Measurements from ENCODE around the gene AKAP6.

AKAP6 gene

DNA sequence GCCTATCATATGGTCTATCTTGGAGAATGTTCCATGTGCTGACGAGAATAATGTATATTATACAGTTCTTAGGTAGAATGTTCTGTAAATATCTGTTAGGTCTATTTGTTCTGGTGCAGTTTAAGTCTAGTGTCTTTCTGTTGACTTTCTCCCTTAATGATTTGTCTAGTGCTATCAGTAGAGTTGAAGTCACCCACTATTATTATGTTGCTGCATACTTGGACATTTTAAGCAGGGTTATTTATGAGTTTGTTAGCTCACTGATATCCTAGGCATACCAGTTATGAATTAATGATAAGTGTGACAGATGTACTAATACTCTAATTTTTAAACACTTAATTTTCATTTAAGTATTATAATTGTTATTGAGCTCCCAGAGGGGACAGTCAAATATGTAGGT is 292.5 kb downstream of the AKAP6 start:
- in situ Hi-C loops (cut with MboI; ENCODE audit: low pct_unique_long_range_greater_than_20kb, low sequenced_read_pairs) = no loop called here
- no peak for DNase-seq

DNA sequence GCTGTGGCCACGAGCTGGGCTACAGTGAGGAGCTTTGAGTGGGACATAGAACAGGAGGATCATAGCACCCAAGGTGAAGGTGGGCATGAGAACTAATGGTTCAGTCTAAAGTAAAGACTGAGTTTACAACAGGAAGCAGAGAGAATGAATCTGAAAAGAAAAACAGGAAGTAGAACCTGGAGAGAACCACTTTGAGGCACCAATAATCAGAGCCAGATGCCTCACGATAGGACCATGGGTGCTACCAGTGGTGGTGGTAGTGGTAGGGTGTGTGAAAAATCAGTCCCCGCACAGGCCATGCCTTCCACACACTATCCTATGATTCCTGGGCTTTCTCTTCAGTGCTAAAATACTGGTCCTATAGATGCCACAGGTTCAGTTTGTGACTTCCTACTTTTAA is 293.6 kb downstream of the AKAP6 start:
- peak; percentile 28 for DNase-seq

DNA sequence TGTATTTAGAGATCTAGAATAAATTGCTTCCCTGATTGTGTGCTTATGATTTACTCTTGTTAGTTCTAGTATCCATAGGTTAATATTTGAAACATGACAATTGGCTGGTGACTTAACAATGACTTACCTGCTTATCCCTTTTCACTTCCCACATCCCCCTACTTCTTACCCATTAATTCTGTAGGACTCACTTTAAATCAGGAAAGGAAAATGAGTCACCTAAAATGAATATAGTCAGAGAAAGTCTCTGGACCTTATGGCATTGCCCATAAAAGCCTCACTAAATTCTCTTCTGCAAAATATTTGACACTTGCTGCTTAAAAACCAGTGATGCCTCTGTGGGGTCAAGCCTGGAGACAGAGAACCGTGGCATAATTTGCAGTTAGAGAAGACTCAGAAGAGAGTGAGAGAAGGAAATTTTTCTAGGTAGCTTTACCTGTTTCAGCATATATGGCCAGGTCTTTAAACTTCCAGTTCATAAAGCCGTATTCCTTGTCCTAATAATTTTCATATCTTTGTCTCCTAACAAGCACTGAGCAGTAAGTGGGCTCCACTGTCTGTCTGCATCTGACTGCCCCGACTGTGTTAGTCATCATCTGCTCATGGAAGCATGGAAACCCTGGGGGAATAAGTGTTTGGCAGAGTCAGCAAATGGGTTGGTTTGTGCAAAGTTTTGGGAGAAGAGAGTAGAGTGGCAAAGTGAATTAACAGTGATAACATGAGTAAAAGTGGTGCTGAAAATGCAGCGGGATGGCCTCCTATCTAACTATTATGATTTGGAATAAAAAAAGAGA is 294.4 kb downstream of the AKAP6 start:
- in situ Hi-C loops (cut with MboI; ENCODE audit: low pct_unique_long_range_greater_than_20kb, low sequenced_read_pairs) = no loop called here
- DNase-seq = no peak

More for the DNA sequence above, 293.6 kb downstream of the AKAP6 start:
- in situ Hi-C loops (cut with MboI; ENCODE audit: low pct_unique_long_range_greater_than_20kb, low sequenced_read_pairs) = no loop called here

DNA sequence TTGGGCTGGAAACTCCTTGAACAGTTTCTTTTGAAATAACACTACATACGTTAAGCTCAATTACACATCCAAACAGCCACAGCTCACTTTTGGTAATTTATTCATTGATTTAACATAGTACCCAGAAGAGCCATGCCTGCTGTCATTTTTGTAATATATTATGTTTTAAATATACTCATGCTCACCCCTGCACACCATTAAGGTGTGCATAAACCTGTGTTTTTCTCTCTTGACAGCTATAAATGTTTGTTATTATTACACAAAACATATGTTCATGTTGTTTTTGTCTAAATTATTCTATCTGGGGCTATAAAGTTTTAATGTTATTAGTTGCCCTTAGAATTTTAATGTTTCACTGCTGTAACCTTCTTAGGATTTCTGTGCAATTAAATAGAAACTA is 296.1 kb downstream of the AKAP6 start:
- in situ Hi-C loops (cut with MboI; ENCODE audit: low pct_unique_long_range_greater_than_20kb, low sequenced_read_pairs) = no loop called here
- no peak for DNase-seq

DNA sequence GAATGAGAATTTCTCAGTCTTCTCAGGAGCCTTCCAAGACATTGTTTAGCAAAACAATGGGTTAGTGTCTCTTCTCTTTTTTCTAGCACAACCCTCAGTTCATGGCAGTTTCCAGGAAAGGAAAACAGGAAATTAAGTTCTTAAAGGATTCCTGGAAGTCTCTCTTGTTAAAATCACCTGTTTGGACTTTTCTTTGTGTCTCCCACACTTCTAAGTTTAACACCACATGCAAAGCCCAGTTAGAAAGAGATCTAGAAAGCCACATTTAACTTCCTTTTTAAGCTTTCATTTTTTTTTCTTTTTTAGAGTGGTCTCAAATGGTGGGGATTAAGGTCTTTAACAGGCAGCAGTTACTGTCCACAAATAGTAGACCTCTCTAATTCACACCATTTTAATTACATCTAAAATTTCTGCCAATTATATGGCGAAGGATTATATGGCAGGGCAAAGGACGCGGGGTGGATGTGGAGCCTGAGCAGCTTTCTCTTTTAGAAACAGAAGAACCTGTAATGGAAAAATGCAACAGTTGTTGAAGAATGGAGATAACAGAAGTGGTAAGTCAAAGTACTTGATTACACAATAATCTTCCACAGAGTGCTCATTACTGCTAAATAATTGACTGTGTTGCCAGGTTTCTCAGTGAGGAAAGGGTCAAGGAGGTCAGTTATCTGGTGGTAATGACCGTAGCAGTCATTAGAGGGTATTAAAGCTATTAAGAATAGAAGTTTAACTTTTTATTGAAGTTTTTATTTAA is 298.6 kb downstream of the AKAP6 start:
- peak; percentile 53 for DNase-seq
- in situ Hi-C loops (cut with MboI; ENCODE audit: low pct_unique_long_range_greater_than_20kb, low sequenced_read_pairs) = no loop called here

DNA sequence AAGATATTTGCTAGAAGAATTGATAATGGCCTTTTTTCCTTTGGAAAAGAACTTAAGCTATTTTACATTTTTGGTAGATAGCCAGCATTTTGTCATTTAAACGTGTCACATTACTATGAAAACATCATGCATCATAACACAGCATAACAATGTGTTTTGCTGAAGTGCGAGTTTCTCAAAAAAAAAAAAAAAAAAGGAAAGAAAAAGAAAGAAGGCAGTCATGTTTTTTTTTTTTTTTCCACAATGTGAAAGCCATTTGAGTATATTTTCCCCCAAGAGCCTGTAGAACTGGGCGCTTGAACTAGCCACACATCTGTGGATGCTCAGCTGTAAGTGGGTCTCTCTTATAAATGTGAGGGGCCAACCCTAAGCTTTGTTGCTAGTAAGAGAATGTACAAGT is 300.1 kb downstream of the AKAP6 start:
- no peak for DNase-seq
- in situ Hi-C loops (cut with MboI; ENCODE audit: low pct_unique_long_range_greater_than_20kb, low sequenced_read_pairs) = no loop called here

DNA sequence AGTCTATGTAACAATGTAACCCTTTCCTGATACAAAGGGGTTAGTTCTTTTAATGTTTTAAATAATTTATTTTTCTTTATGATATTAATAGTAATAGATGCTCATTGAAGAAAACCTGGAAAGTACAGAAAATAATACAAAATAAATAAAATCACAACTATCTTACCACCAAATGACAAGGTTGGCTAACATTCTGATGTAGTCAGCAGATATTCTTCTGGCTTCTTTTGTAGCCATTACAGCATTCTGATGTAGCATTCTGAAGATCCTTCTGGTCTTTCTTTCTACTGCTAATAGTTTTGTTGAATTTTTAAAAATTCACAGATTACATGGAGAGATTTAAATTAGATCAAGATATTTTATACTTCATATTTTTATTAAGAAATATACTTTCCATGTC is 301.6 kb downstream of the AKAP6 start:
- in situ Hi-C loops (cut with MboI; ENCODE audit: low pct_unique_long_range_greater_than_20kb, low sequenced_read_pairs) = no loop called here
- no peak for DNase-seq

DNA sequence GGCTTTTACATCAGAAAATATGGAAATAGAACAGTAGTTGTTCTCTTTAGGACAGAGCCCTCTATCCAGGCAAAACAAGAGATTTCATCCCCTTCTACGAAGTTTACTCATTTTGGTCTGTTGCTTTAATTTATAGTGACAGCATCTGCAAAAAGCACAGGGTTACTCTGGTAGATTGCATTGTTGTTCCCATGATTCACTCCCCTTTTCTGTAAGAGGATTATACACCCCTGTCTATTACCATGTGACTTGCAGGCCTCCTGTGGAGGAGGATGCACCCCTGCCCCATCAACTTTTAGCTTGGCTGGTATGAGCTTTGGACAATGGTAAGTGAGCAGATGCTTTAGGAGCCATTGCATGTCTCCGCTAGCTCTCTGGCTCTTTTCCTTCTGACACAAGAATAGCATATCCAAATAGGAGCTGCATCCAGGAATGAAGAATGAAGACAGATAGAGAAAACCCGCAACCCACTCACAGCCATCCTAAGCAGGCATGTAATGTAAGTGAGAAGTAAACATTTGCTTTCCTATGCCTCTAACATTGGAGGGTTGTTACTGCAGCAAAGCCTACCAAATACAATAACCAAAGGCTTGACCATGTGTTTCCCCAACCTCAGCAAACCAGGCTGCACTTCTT is 304.2 kb downstream of the AKAP6 start:
- no peak for DNase-seq
- in situ Hi-C loops (cut with MboI; ENCODE audit: low pct_unique_long_range_greater_than_20kb, low sequenced_read_pairs) = no loop called here

DNA sequence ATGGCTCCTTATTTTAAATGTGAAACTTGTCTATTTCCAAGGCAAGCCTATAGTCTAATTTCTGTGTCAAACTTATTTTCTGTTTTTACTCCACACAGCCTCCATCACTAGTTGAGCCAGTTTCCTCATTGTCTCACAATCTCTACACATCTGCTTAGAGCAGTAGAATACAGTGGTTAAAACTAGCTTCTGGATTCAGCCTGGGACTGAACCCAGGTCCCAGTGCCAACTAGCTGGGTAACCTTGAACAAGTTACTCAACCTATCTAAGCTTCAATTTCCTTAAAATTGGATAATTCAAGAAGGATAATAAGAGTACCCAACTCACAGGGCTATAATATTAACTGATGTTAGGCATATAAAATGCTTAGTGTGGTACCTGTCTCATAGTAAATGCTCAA is 304.8 kb downstream of the AKAP6 start:
- no peak for DNase-seq
- in situ Hi-C loops (cut with MboI; ENCODE audit: low pct_unique_long_range_greater_than_20kb, low sequenced_read_pairs) = no loop called here

DNA sequence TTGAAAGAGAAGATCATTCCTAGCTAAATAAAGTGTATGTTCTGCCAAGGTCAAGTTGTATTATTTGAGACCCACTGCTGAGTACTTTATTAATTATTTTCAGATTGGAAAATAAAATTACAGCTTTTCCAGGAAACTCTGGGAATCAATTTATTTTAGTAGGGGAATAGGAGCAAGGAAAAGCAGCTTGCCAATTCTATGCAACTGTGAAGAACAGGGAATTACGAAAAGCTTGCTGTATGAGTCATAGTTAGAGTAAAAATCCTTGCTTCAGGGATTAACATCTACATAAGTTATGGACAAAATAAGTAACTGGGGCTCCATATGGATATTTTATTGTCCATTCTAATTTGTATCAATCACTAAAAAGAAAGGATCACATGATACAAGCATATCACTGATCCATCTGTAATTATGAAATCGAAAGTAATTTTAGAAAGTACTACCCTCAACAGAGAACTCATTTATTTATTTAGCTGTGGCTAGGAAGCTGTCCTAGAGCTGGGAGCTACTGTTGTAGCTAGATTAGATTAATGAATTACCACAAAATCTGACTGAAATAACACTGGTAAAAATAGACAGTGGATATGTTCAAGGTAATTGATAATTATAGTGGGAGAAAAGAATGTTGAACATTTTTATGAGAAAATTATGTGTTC is 306.1 kb downstream of the AKAP6 start:
- no peak for DNase-seq
- in situ Hi-C loops (cut with MboI; ENCODE audit: low pct_unique_long_range_greater_than_20kb, low sequenced_read_pairs) = no loop called here

DNA sequence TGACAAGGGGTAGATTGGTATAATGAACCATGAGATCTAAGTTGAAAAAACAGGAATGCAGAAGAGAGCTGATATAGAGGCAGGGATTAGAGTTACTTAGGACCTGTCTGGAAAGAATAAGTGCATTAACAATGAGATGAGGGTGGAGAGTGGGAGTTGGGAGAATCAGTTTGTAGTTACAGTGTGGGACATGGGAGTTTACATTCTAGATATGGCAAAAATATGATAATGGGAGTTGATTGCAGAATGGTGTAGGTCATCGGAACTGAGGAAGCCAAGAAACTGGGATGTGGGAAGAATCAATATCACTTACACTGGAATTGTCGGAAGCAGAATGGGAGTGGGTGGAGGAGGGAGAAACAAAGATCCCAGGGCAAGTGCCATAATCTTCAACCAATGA is 308.5 kb downstream of the AKAP6 start:
- no peak for DNase-seq
- in situ Hi-C loops (cut with MboI; ENCODE audit: low pct_unique_long_range_greater_than_20kb, low sequenced_read_pairs) = no loop called here

DNA sequence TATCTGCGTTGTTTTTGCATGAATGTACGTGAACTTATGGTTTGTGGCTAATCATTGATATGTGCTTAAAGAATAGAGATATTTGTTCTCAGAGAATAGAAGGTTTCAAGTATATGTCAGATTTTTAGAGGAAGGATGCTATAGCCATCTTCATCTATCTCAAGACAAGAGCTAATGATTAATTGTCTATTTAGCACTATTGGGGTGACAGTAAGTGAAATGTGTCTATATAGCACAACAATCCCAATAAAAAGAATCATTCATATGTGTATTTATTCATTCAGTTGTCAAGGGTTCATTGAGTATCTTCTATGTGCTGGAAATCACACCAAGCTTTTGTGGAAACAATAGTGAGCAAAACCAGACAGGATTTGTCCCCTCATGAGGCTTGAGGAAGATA is 310.1 kb downstream of the AKAP6 start:
- DNase-seq = no peak
- in situ Hi-C loops (cut with MboI; ENCODE audit: low pct_unique_long_range_greater_than_20kb, low sequenced_read_pairs) = no loop called here

DNA sequence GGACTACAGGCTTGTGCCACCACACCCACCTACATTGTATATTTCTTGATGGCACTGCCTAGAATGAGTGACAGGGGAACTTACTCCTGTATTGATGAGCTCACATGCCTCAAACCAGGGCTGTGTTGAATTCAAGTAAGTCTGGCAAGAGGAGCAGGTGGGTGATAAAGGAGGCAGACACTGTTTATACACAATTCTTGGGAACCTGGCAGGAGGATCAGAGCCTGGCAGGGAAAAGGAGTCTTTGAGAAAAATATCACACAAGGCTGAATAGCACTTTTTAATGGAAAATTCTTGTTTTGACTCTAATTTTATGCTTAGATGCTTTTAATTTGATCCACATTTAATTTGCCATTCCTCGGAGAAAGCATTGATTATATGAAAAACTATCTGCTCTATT is 316.5 kb downstream of the AKAP6 start:
- in situ Hi-C loops (cut with MboI; ENCODE audit: low pct_unique_long_range_greater_than_20kb, low sequenced_read_pairs) = no loop called here
- no peak for DNase-seq

DNA sequence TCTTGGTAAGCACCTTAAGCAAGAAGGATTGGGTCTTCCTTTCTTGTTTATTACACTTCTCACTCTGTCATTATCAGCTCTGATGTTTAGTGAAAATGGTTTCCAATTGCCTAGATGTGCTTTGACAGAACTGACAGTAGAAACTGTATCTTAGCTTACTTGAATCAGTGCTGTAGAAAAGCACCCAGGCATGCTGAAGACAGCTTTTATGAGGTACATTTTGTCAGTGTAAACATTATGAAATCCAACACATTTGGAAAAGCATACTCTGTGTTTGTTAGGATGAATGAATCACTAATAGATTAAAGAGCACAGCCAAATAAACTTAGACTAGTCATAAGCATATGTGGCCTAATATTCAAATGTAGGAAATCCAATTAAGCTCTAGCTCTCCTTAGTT is 319.3 kb downstream of the AKAP6 start:
- in situ Hi-C loops (cut with MboI; ENCODE audit: low pct_unique_long_range_greater_than_20kb, low sequenced_read_pairs) = no loop called here
- DNase-seq = no peak

DNA sequence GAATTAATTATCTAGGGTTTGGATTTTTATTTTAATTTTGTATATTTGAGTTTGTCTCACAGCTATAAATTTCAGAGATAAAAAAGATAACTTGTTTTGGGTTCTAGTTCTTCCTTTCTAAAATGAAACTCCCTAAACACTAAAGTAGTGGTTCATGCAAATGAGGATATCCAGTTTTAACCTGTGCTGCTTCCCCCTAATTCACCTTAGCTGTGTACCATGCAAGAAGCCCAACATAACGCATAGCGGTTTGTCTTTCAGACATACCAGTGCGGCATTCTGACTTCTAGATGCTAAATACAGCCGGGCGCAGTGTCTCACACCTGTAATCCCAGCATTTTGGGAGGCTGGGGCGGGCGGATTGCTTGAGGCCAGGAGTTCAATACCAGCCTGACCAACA is 320.9 kb downstream of the AKAP6 start:
- no peak for DNase-seq
- in situ Hi-C loops (cut with MboI; ENCODE audit: low pct_unique_long_range_greater_than_20kb, low sequenced_read_pairs) = no loop called here

DNA sequence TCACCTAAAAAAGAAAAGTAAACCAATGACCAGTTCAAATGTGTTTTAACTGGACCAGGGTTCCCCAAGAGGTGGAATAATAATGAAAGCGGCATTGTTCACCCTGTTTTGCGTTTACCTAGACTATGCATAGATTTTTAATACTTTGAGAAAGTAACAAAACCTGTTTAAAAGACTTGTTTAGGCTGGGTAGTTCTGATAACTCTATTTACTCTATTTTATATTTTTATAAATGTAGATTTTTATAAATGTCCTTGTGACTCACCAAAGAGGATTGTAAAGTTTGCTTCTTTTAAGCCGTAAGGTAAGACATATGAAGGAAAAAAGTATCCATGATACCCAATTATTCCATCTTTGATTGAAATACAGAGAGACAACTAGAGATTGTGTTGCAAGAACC is 321.6 kb downstream of the AKAP6 start:
- DNase-seq = no peak
- in situ Hi-C loops (cut with MboI; ENCODE audit: low pct_unique_long_range_greater_than_20kb, low sequenced_read_pairs) = no loop called here

DNA sequence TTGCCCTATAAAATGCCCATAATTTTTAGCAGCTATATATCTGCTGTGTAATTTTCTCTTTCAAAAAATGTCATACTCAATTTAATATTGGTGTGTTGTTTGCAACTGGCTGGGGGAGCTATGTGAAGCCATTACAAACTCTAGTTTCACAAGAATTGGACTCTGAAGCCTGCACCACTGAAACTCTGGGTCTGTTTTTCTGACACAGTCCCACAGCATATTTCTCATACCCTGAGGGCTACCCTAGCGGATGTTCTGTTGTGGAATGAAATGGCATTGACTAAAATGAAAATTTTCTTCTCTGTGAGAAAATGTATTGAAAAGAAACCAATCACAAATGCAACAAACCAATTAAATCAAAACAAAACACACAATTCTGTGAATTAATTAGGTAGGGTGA is 325.0 kb downstream of the AKAP6 start:
- no peak for DNase-seq

DNA sequence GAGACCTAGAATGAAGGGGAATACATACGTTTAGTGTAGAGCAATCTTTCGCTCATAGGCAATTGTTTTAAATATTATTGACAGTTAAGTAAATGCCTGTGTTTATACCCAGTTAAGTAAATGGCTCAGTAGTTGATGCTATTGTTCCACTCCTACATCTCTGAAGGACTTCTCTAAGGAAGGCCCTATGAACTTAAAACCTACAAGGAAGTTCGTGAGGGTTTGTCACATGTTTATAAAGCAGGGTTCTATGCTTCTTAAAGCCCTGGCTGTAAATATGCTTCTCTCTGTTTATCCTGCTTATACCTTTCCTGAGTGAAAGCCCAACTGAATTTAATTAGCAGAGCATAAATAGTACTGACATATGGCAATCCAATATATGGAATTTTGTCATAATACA is 327.5 kb downstream of the AKAP6 start:
- DNase-seq = no peak
- in situ Hi-C loops (cut with MboI; ENCODE audit: low pct_unique_long_range_greater_than_20kb, low sequenced_read_pairs) = no loop called here

More for the DNA sequence above, 325.0 kb downstream of the AKAP6 start:
- in situ Hi-C loops (cut with MboI; ENCODE audit: low pct_unique_long_range_greater_than_20kb, low sequenced_read_pairs) = no loop called here

DNA sequence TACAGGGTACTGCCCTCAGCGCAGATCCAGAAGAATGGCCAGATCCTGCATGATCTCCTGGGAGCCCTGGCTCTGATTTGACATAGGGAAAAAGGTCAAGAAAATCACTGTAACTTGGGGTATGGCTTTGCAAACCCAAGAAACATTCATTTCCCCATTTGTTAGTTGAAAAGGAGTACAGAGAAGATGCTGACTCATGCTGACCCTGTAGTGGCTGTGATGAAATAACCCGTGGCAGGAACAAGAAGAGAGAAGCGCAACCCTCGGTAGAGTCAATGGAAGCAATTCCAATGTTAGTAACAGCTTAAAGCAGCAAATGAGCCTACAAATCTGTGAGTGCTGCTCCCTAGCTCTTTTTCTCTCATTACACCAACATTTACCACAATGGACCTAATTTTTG is 328.0 kb downstream of the AKAP6 start:
- in situ Hi-C loops (cut with MboI; ENCODE audit: low pct_unique_long_range_greater_than_20kb, low sequenced_read_pairs) = no loop called here
- DNase-seq = peak; percentile 74

DNA sequence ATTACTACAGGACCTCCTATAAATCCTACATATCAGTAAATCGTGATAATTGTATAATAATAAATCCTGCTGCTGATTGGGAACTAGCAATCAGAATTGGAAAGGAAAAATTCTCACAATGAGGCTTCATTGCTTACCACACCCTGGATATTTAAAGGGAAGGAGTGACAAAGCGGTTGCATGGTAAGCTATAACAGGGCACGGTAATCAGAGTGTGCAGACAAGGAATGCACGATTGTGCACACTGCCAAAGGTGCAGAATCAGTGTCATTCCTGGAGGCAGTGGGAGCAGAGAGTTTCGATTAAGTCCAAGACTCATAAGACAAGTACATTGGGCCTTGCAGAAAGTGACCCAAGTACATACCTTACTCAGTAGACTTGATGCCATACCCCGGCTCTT is 332.1 kb downstream of the AKAP6 start:
- no peak for DNase-seq
- in situ Hi-C loops (cut with MboI; ENCODE audit: low pct_unique_long_range_greater_than_20kb, low sequenced_read_pairs) = no loop called here

All from KBM-7 (cell line).